Measurements from ENCODE around the gene QRSL1. TPM values are rescaled to one million over a fixed set of nuclear protein-coding genes. Genes with fewer than 3 reads are reported as not detected.

QRSL1 gene
- total RNA-seq, 4 donors from 2014 or later: 17.2 to 26.7 (median 25.1) TPM

GRCh38 chr6:106688177-106688951, 59.0 kb downstream of the QRSL1 start:
- no peak for ATAC-seq
- no peaks in the 10 kb centered on the region for H3K27me3 ChIP-seq
- no peaks in the 10 kb centered on the region for H3K4me1 ChIP-seq
- intact Hi-C loops (cut with DNase I; ENCODE audit: low total_unique reads) (no loop called here), in situ Hi-C loops (cut with MboI; ENCODE audit: low sequenced_read_pairs in 4 of 4) (no loop called here)
- no peak overlapping the region for H3K27ac ChIP-seq
- no peak for DNase-seq
- no peaks in the 10 kb centered on the region for H3K9me3 ChIP-seq
- TF ChIP-seq POLR2A (IDR thresholded peaks at IDR 0.05) (no peak), CTCF (IDR thresholded peaks at IDR 0.05 in 4 of 5, conservative IDR thresholded peaks at IDR 0.05 in 1 of 5) (no peak)
- H3K4me3 ChIP-seq: no peak overlapping the region
- no peaks in the 10 kb centered on the region for H3K36me3 ChIP-seq

- H3K36me3 ChIP-seq: no peaks in the 10 kb centered on the region
- no peaks in the 10 kb centered on the region for H3K9me3 ChIP-seq
- ATAC-seq: no peak
- intact Hi-C loops (cut with DNase I; ENCODE audit: low total_unique reads): no loop called here
- DNase-seq: no peak
- no peaks in the 10 kb centered on the region for H3K27me3 ChIP-seq
- no peak for TF ChIP-seq CTCF (IDR thresholded peaks at IDR 0.05 in 4 of 5, conservative IDR thresholded peaks at IDR 0.05 in 1 of 5)
- no peak for TF ChIP-seq POLR2A (IDR thresholded peaks at IDR 0.05)
- in situ Hi-C loops (cut with MboI; ENCODE audit: low sequenced_read_pairs in 4 of 4): no loop called here
- H3K27ac ChIP-seq: no peak overlapping the region
- H3K4me3 ChIP-seq: no peak overlapping the region
- H3K4me1 ChIP-seq: no peaks in the 10 kb centered on the region
Observed at GRCh38 chr6:106692112-106692818, 62.9 kb downstream of the QRSL1 start.

- no peaks in the 10 kb centered on the region for H3K4me1 ChIP-seq
- no peaks in the 10 kb centered on the region for H3K27me3 ChIP-seq
- DNase-seq (no peak), ATAC-seq (no peak)
- TF ChIP-seq POLR2A (IDR thresholded peaks at IDR 0.05): no peak
- TF ChIP-seq CTCF (IDR thresholded peaks at IDR 0.05 in 4 of 5, conservative IDR thresholded peaks at IDR 0.05 in 1 of 5): no peak
- in situ Hi-C loops (cut with MboI; ENCODE audit: low sequenced_read_pairs in 4 of 4): no loop called here
- intact Hi-C loops (cut with DNase I; ENCODE audit: low total_unique reads): no loop called here
- no peaks in the 10 kb centered on the region for H3K9me3 ChIP-seq
- no peaks in the 10 kb centered on the region for H3K36me3 ChIP-seq
- H3K27ac ChIP-seq: no peak overlapping the region
- H3K4me3 ChIP-seq: no peak overlapping the region
Observed at GRCh38 chr6:106692819-106693208, 63.4 kb downstream of the QRSL1 start.

GRCh38 chr6:106693418-106693817, 64.0 kb downstream of the QRSL1 start:
- ATAC-seq: no peak
- DNase-seq: no peak
- in situ Hi-C loops (cut with MboI; ENCODE audit: low sequenced_read_pairs in 4 of 4): no loop called here
- H3K4me3 ChIP-seq: no peak overlapping the region
- no peaks in the 10 kb centered on the region for H3K9me3 ChIP-seq
- H3K27me3 ChIP-seq: no peaks in the 10 kb centered on the region
- no peaks in the 10 kb centered on the region for H3K4me1 ChIP-seq
- H3K27ac ChIP-seq: no peak overlapping the region
- H3K36me3 ChIP-seq: no peaks in the 10 kb centered on the region
- intact Hi-C loops (cut with DNase I; ENCODE audit: low total_unique reads): no loop called here
- TF ChIP-seq POLR2A (IDR thresholded peaks at IDR 0.05) (no peak), CTCF (IDR thresholded peaks at IDR 0.05 in 4 of 5, conservative IDR thresholded peaks at IDR 0.05 in 1 of 5) (no peak)
